ENCODE data around the gene DTX1. TPM values are rescaled to one million over a fixed set of nuclear protein-coding genes. Genes with fewer than 3 reads are reported as not detected.
A peak's percentile ranks its signal among the peaks of the same experiment; 100 is the strongest.

The DTX1 gene
- total RNA-seq, 1 donor from 2014 or later = 4.3 TPM

DNA sequence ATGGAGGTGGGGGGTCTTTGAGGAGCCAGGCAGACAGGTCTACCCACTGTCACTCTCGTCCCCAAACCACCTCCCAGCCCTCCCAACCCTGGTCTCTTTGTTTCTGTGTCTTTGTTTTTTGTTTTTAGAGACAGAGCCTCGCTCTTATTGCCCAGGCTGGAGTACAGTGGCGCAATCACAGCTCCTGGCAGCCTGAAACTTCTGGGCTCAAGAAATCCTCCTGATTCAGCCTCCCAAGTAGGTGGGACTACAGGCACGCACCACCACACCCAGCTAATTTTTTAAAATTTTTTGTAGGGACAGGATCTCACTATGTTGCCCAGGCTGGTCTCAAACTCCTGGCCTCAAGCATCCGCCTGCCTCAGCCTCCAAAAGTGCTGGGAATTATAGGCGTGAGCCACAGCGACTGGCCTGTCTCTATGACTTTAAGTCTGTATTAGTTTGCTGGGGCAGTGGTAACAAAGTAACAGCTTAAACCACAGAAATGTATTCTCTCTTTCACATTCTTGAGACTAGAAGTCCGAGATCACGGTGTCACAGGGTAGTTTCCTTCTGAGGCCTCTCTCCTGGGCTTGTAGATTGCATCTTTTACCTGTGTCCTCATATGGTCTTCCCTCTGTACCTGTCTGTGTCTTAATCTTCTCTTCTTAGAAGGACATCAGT, 26.1 kb downstream of the DTX1 start:
- Mint-ChIP-seq H3K4me3 (ENCODE audit: unreplicated experiment) (peak overlapping the region; percentile 6), H3K36me3 (ENCODE audit: unreplicated experiment) (no peaks in the 10 kb centered on the region), H3K4me1 (ENCODE audit: low read depth, unreplicated experiment) (peaks cover 12% of the 10 kb centered on the region)

DNA sequence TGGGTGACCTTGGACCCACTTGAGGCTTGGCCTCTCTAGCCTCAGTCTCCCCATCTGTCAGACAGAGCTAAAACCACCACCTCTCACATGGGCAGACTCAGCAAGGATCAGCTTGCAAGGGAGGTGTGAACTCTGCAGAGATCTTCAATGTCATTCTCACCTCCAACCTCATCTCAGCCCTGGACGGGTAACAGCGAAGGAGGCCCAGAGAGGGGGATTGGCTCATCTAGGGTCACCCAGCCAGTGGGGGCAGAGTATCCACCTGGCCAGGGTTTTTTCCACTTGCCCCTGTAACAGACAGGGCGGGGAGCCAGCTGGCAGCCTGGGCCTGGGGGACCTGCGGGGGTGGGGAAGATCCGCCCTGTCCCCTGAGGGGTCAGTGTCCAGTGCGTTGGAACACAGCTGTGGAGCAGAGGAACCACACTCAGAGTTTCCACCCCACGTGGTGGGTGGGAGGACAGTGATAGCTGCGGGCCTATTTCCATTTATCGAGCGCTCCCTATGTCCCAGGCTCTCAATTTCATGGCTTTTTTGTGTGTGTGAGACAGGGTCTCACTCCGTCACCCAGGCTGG, 27.4 kb downstream of the DTX1 start:
- H3K4me1 Mint-ChIP-seq (ENCODE audit: low read depth, unreplicated experiment) = peaks cover 12% of the 10 kb centered on the region
- H3K36me3 Mint-ChIP-seq (ENCODE audit: unreplicated experiment) = no peaks in the 10 kb centered on the region
- H3K4me3 Mint-ChIP-seq (ENCODE audit: unreplicated experiment) = no peak overlapping the region
- no peak for DNase-seq
- H3K9me3 Mint-ChIP-seq (ENCODE audit: unreplicated experiment) = peaks cover 3% of the 10 kb centered on the region
- peaks cover 12% of the 10 kb centered on the region for H3K27me3 Mint-ChIP-seq (ENCODE audit: unreplicated experiment)
- no peak overlapping the region for H3K27ac Mint-ChIP-seq (ENCODE audit: unreplicated experiment)
- TF ChIP-seq, protein P1, sequence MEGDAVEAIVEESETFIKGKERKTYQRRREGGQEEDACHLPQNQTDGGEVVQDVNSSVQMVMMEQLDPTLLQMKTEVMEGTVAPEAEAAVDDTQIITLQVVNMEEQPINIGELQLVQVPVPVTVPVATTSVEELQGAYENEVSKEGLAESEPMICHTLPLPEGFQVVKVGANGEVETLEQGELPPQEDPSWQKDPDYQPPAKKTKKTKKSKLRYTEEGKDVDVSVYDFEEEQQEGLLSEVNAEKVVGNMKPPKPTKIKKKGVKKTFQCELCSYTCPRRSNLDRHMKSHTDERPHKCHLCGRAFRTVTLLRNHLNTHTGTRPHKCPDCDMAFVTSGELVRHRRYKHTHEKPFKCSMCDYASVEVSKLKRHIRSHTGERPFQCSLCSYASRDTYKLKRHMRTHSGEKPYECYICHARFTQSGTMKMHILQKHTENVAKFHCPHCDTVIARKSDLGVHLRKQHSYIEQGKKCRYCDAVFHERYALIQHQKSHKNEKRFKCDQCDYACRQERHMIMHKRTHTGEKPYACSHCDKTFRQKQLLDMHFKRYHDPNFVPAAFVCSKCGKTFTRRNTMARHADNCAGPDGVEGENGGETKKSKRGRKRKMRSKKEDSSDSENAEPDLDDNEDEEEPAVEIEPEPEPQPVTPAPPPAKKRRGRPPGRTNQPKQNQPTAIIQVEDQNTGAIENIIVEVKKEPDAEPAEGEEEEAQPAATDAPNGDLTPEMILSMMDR (IDR thresholded peaks at IDR 0.05; ENCODE audit: partially characterized antibody, unreplicated experiment) = no peak

More for the DNA sequence above, 26.1 kb downstream of the DTX1 start:
- no peak overlapping the region for H3K27ac Mint-ChIP-seq (ENCODE audit: unreplicated experiment)
- H3K9me3 Mint-ChIP-seq (ENCODE audit: unreplicated experiment) = peaks cover 3% of the 10 kb centered on the region
- no peak for DNase-seq
- peaks cover 18% of the 10 kb centered on the region for H3K27me3 Mint-ChIP-seq (ENCODE audit: unreplicated experiment)
- TF ChIP-seq, protein P1 (IDR thresholded peaks at IDR 0.05; ENCODE audit: partially characterized antibody, unreplicated experiment) = no peak

DNA sequence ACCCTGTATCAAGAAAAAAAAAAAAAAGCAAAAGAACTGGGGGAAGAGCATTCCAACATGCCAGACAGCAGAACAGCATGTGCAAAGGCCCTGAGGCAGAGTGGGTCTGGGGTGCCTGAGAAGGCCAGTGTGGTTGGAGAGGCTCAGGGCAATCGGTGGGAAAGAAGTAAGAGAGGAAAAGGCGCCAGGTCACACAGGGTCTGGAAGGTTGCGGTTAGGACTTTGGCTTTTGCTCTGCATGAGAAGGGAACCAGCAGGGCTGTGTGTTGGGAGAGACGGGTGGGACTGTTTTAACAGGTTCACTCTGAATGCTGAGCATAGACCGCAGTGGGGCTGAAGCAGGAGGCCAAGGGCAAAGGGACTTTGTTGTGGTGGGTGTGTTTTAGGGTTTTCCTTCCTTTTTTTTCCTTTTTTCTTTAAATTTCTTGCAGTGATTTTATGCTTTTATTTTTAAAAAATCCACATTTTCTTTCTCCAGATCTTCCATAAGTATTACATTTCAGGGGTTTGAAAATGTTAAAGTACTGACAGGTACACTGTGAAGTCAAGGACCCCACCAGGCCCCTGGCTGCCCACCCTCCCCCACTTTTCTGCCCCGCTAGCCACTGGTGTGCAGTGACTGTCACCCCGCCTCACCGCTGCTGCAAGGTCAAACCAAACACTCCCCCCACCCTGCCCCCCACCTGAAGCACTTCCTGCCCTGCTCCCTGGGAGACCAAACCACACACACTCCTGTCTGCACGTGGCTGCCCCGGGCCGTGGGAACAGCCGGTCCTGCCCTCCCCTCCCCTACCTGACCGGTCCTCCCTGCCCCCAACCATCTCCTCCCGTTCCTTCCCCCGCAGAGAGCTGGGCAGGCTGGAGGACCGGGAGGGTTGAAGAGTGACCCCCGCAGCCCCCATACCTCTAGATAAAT, 30.0 kb downstream of the DTX1 start:
- H3K9me3 Mint-ChIP-seq (ENCODE audit: unreplicated experiment) = peaks cover 3% of the 10 kb centered on the region
- TF ChIP-seq, protein P1 (IDR thresholded peaks at IDR 0.05; ENCODE audit: partially characterized antibody, unreplicated experiment) = no peak
- DNase-seq = no peak
- no peaks in the 10 kb centered on the region for H3K36me3 Mint-ChIP-seq (ENCODE audit: unreplicated experiment)
- H3K27ac Mint-ChIP-seq (ENCODE audit: unreplicated experiment) = no peak overlapping the region
- peaks cover 10% of the 10 kb centered on the region for H3K27me3 Mint-ChIP-seq (ENCODE audit: unreplicated experiment)
- no peak overlapping the region for H3K4me3 Mint-ChIP-seq (ENCODE audit: unreplicated experiment)
- H3K4me1 Mint-ChIP-seq (ENCODE audit: low read depth, unreplicated experiment) = peaks cover 7% of the 10 kb centered on the region

DNA sequence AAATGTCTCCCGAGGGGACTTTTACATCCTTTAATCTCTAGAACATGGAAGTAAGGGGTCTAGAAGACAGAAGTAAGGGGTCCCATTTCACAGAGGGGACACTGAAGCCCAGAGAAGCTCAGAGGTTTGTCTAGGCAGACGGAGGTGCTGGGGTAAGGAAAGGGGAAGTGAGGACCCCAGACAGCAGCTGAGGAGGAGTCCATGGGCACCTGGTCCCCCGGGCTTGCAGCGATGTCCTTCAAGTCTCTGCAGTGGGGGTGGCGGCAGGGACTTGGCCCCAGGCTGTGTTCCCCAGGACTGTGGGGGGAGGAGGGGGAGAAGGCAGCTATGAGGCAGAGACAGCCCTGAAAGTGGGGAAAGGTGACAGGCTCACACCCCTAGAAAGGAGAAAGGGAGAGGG, 30.7 kb downstream of the DTX1 start:
- Mint-ChIP-seq H3K4me1 (ENCODE audit: low read depth, unreplicated experiment) (peaks cover 8% of the 10 kb centered on the region), H3K36me3 (ENCODE audit: unreplicated experiment) (no peaks in the 10 kb centered on the region), H3K4me3 (ENCODE audit: unreplicated experiment) (no peak overlapping the region), H3K27ac (ENCODE audit: unreplicated experiment) (no peak overlapping the region), H3K9me3 (ENCODE audit: unreplicated experiment) (peaks cover 3% of the 10 kb centered on the region), H3K27me3 (ENCODE audit: unreplicated experiment) (peaks cover 9% of the 10 kb centered on the region)
- no peak for DNase-seq
- TF ChIP-seq, protein P1 (IDR thresholded peaks at IDR 0.05; ENCODE audit: partially characterized antibody, unreplicated experiment) = no peak
